Endothelial cell of umbilical vein (primary cell): ENCODE measurements around the gene BTG1. TPM values are rescaled to one million over a fixed set of nuclear protein-coding genes. Genes with fewer than 3 reads are reported as not detected.

Experiments
- BruUV-seq: library from RNA; stranded (reverse); fragments of 400-500 nt; replicated peaks from 2 replicates; lab custom pipeline; 2021; lab: Mats Ljungman, UMichigan
- CTCF ChIA-PET: fragments of 300-600, 350-600 bp; sonication (Branson Sonifier 250); formaldehyde crosslinking; loops from one replicate; lab custom pipeline; 2021; ENCODE audit warnings: antibody characterized with exemption, inconsistent platforms; lab: Charles Lee
- POLR2A ChIA-PET: fragments of 300-600, 350-600 bp; sonication (Branson Sonifier 250); formaldehyde crosslinking; loops from one replicate; lab custom pipeline; 2021; ENCODE audit warnings: antibody characterized with exemption, inconsistent platforms; lab: Charles Lee
- DNase-seq: peaks from one replicate; pipeline ENCODE4 v3.0.0-alpha.2; 2011; ENCODE audit warnings: low read depth, low spot score
- FAIRE-seq: peaks from 2 replicates; lab custom pipeline; 2011; peaks lifted over from hg19 to GRCh38; lab: Jason Lieb, UNC
- H2AFZ ChIP-seq: 2 replicates; pipeline ENCODE4 v1.6.0; 2012; ENCODE audit warnings: low read depth, low read length, control low read depth, inconsistent platforms
- H3K27ac ChIP-seq: 2 replicates; pipeline ENCODE4 v1.5.1; 2011; ENCODE audit warnings: low read depth, mild to moderate bottlenecking, control low read depth, low read length, moderate library complexity; ENCODE audit not compliant: insufficient read depth
- H3K27me3 ChIP-seq, 2 experiments: 2 replicates each; pipeline versions ENCODE4 v1.6.0 to v1.6.1; 2011; ENCODE audit warnings: low read length in 2 of 2, mixed read lengths in 1 of 2; ENCODE audit not compliant: control insufficient read depth in 2 of 2, insufficient read depth in 2 of 2
- H3K36me3 ChIP-seq, 2 experiments: 2 replicates in 1 of 2; 3 replicates in 1 of 2; pipeline ENCODE4 v1.5.1; 2011; ENCODE audit warnings: low read length in 2 of 2, mild to moderate bottlenecking in 1 of 2, moderate library complexity in 1 of 2; ENCODE audit not compliant: control insufficient read depth in 2 of 2, insufficient read depth in 2 of 2; ENCODE audit errors: extremely low read depth in 1 of 2
- H3K4me1 ChIP-seq: 3 replicates; pipeline ENCODE4 v1.5.1; 2011; ENCODE audit warnings: mild to moderate bottlenecking, low read length; ENCODE audit not compliant: control insufficient read depth, insufficient read depth; ENCODE audit errors: extremely low read depth
- H3K4me2 ChIP-seq: 2 replicates; pipeline ENCODE4 v1.6.1; 2011; ENCODE audit warnings: low read length, control low read depth, mixed read lengths; ENCODE audit not compliant: insufficient read depth
- H3K4me3 ChIP-seq, 3 experiments: fragments of 200-600 bp in 1 of 3; sonication (generic), shearing (Covaris generic) in 1 of 3; replicated peaks in 1 of 3; 2 replicates each; pipeline ENCODE4 v1.5.1; 2011 to 2016; ENCODE audit warnings: control low read depth in 3 of 3, low read length in 3 of 3, mild to moderate bottlenecking in 2 of 3, inconsistent platforms in 1 of 3, low read depth in 1 of 3, moderate library complexity in 1 of 3; ENCODE audit not compliant: insufficient read depth in 1 of 3
- H3K79me2 ChIP-seq: 2 replicates; pipeline ENCODE4 v1.6.0; 2012; ENCODE audit warnings: low read length, inconsistent platforms; ENCODE audit not compliant: control insufficient read depth, insufficient read depth
- H3K9ac ChIP-seq: replicated peaks from 2 replicates; pipeline ENCODE3; 2011; ENCODE audit warnings: low read length, control low read depth; ENCODE audit not compliant: insufficient read depth; ENCODE audit errors: extremely low read depth
- H3K9me1 ChIP-seq: replicated peaks from 3 replicates; pipeline ENCODE4 v1.6.0; 2011; ENCODE audit warnings: mild to moderate bottlenecking, low read length; ENCODE audit not compliant: control insufficient read depth, insufficient read depth; ENCODE audit errors: extremely low read depth
- H3K9me3 ChIP-seq: replicated peaks from 2 replicates; pipeline ENCODE4 v1.5.1; 2012; ENCODE audit warnings: low read length, inconsistent platforms; ENCODE audit not compliant: control insufficient read depth, insufficient read depth
- H4K20me1 ChIP-seq: replicated peaks from 2 replicates; pipeline ENCODE3; 2011; ENCODE audit warnings: mild to moderate bottlenecking, low read length; ENCODE audit not compliant: control insufficient read depth, insufficient read depth; ENCODE audit errors: extremely low read depth
- EZH2 ChIP-seq: IDR thresholded peaks from 2 replicates; pipeline ENCODE4 v1.6.1; 2012; ENCODE audit warnings: borderline replicate concordance, low read depth, mild to moderate bottlenecking, moderate library complexity, low read length, inconsistent platforms; ENCODE audit not compliant: severe bottlenecking
- FOS ChIP-seq: IDR thresholded peaks from 2 replicates; pipeline ENCODE4 v1.6.1; 2011; ENCODE audit warnings: mild to moderate bottlenecking, low read length, moderate library complexity, borderline replicate concordance; ENCODE audit not compliant: insufficient read depth
- GATA2 ChIP-seq: IDR thresholded peaks from 2 replicates; pipeline ENCODE4 v1.7.0; 2011; ENCODE audit warnings: low read depth, mild to moderate bottlenecking, moderate library complexity, mixed read lengths, low read length; ENCODE audit not compliant: insufficient read length, insufficient read depth
- JUN ChIP-seq: IDR thresholded peaks from 2 replicates; pipeline ENCODE4 v1.6.1; 2011; ENCODE audit warnings: borderline replicate concordance, low read depth; ENCODE audit not compliant: insufficient read length, insufficient read depth
- MYC ChIP-seq: IDR thresholded peaks from one replicate; pipeline ENCODE4 v1.6.1; 2011; ENCODE audit warnings: mild to moderate bottlenecking, low read depth, low read length
- POLR2A ChIP-seq: IDR thresholded peaks from 2 replicates; pipeline ENCODE4 v1.6.1; 2012; ENCODE audit warnings: low read depth, mild to moderate bottlenecking, control low read depth, low read length
- POLR2AphosphoS5 ChIP-seq: IDR thresholded peaks from 2 replicates; pipeline ENCODE4 v1.6.1; 2012; ENCODE audit warnings: low read depth, mild to moderate bottlenecking, control low read depth, low read length, moderate library complexity; ENCODE audit not compliant: insufficient read depth
- dilution Hi-C: fragments of 300-500 bp; cut with MboI; formaldehyde crosslinking; loops from one replicate; pipeline ENCODE4 v1.15.0; 2019; ENCODE audit warnings: low sequenced_read_pairs; ENCODE audit not compliant: extremely low pct_ligation_motif_present
- intact Hi-C: fragments of 100-400 bp; cut with micrococcal nuclease; formaldehyde crosslinking; loops from one replicate; pipeline ENCODE4 v1.10.0; 2022
- polyA plus RNA-seq, 4 experiments: library from polyadenylated mRNA; depleted of rRNA in 3 of 4; stranded (reverse) in 3 of 4; unstranded in 1 of 4; fragments of >200 nt; gene quantifications; 2 replicates each; pipeline versions ENCODE4 v1.2.1 to v1.2.3, GENCODE V29; 2011 to 2012; ENCODE audit warnings: missing spikeins in 1 of 4
- total RNA-seq: library from RNA; stranded (reverse); gene quantifications from 2 replicates; pipeline ENCODE4 v1.2.3, GENCODE V29; 2021
- TF ChIP-seq, protein P1 (sequence below): IDR thresholded peaks from 2 replicates; pipeline ENCODE4 v1.6.1; 2011; ENCODE audit not compliant: insufficient read depth, insufficient read length
- TF ChIP-seq, protein P2 (sequence below), 2 donors: IDR thresholded peaks; 1 replicate in 1 of 2; 2 replicates in 1 of 2; pipeline ENCODE4 v1.5.1; 2011; ENCODE audit warnings: low read length in 2 of 2, mild to moderate bottlenecking in 2 of 2, moderate library complexity in 2 of 2, control low read depth in 1 of 2, inconsistent platforms in 1 of 2, low read depth in 1 of 2; ENCODE audit not compliant: insufficient read depth in 1 of 2; ENCODE audit errors: extremely low read depth in 1 of 2

BTG1 gene
- total and polyA plus RNA-seq, 2 donors (not counting 3 experiments of a cell fraction or from before 2014, with no cell fraction given), result 42.8 to 104 TPM

DNA sequence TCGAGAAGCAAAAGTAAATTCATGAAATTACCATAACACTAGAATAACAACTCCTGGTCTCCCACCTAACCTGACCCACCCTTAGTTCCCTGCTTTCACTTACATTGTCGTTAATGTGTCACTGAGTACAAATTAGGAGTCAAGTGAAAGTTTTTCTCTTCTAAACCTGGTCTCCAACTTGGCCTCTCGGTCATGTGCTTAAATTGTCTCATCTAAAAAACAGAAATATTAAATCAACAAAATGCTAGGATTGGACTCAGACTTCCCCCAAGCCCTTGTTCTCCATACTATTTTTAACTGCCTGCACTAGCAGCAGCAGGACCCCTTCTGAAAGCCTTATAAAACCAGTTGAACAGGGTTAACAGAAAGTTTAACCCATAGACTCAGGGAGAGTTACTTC, 1.8 kb upstream of the BTG1 start:
- dilution Hi-C loops (no loop called here), intact Hi-C loops (loop anchor here (5.0 kb wide), 1 partner anchor 405 kb away; no protein-coding TSS in a partner anchor)
- BruUV-seq, result no TSS peak
- Histone ChIP-seq H3K9me1 (no peaks in the 10 kb centered on the region), H3K9me3 (no peaks in the 10 kb centered on the region), H3K9ac (no peak overlapping the region), H3K36me3 (peaks cover 0 to 9% of the 10 kb centered on the region in 2 experiments), H2AFZ (no peak overlapping the region), H3K27me3 (no peaks in the 10 kb centered on the region), H3K4me1 (peaks cover 13% of the 10 kb centered on the region), H3K27ac (no peak overlapping the region), H3K79me2 (peaks cover 29% of the 10 kb centered on the region), H3K4me2 (no peak overlapping the region), H4K20me1 (peaks cover 4% of the 10 kb centered on the region), H3K4me3 (no peak overlapping the region)
- no peak for FAIRE-seq
- TF ChIP-seq, protein P1, sequence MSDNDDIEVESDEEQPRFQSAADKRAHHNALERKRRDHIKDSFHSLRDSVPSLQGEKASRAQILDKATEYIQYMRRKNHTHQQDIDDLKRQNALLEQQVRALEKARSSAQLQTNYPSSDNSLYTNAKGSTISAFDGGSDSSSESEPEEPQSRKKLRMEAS, result no peak
- TF ChIP-seq FOS, result no peak
- no peak for TF ChIP-seq GATA2
- TF ChIP-seq EZH2, result no peak
- TF ChIP-seq, protein P2, sequence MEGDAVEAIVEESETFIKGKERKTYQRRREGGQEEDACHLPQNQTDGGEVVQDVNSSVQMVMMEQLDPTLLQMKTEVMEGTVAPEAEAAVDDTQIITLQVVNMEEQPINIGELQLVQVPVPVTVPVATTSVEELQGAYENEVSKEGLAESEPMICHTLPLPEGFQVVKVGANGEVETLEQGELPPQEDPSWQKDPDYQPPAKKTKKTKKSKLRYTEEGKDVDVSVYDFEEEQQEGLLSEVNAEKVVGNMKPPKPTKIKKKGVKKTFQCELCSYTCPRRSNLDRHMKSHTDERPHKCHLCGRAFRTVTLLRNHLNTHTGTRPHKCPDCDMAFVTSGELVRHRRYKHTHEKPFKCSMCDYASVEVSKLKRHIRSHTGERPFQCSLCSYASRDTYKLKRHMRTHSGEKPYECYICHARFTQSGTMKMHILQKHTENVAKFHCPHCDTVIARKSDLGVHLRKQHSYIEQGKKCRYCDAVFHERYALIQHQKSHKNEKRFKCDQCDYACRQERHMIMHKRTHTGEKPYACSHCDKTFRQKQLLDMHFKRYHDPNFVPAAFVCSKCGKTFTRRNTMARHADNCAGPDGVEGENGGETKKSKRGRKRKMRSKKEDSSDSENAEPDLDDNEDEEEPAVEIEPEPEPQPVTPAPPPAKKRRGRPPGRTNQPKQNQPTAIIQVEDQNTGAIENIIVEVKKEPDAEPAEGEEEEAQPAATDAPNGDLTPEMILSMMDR (IDR thresholded peaks at IDR 0.05; ENCODE audit: extremely low read depth in 1 of 2, insufficient read depth in 1 of 2, low read depth in 1 of 2, low read length in 2 of 2), result no peak
- no peak for TF ChIP-seq JUN
- no peak for TF ChIP-seq POLR2A
- no peak for TF ChIP-seq MYC
- TF ChIP-seq POLR2AphosphoS5, result no peak
- CTCF ChIA-PET, result interaction anchor here (1.7 to 7.1 kb wide), 3 partner anchors 336 to 766 kb away, joined by 5 to 154 read pairs (median 51); no protein-coding TSS in a partner anchor
- DNase-seq, result no peak
- POLR2A ChIA-PET, result interaction anchor here (0.6 kb wide), 1 partner anchor 196 kb away, joined by 3 read pairs; no protein-coding TSS in a partner anchor
